IMR-90 (cell line): ENCODE measurements around the gene KCNJ6. TPM values are rescaled to one million over a fixed set of nuclear protein-coding genes. Genes with fewer than 3 reads are reported as not detected.

ENCODE experiments used
- ATAC-seq: fragments of 200-7000 bp; cut with Tn5 transposase; 2 replicates; pipeline ENCODE4 v1.9.1; 2020; ENCODE audit warnings: low read depth, mild to moderate bottlenecking, moderate library complexity
- BruUV-seq: library from RNA; stranded (reverse); fragments of 400-500 nt; replicated peaks from 2 replicates; lab custom pipeline; 2021; lab: Mats Ljungman, UMichigan
- CTCF ChIA-PET: fragments of 300-600 bp; formaldehyde crosslinking; extraction: SDS; loops from one replicate; lab custom pipeline; 2021; ENCODE audit warnings: antibody characterized with exemption; lab: Yijun Ruan, JAX
- POLR2A ChIA-PET: fragments of 300-600 bp; sonication (Branson Sonifier 250); formaldehyde crosslinking; loops from one replicate; lab custom pipeline; 2022; ENCODE audit warnings: antibody characterized with exemption; ENCODE audit not compliant: unreplicated experiment; lab: Charles Lee
- DNase-seq: peaks from one replicate; pipeline ENCODE4 v3.0.0; 2013
- H2AFZ ChIP-seq: replicated peaks from 2 replicates; pipeline ENCODE3; 2013; ENCODE audit warnings: low read length, mild to moderate bottlenecking; ENCODE audit not compliant: poor library complexity
- H2AK5ac ChIP-seq: 2 replicates; pipeline ENCODE4 v1.6.1; 2013; ENCODE audit warnings: low read depth, low read length, inconsistent platforms
- H2AK9ac ChIP-seq: replicated peaks from 2 replicates; pipeline ENCODE3; 2013; ENCODE audit warnings: mild to moderate bottlenecking, low read depth, low read length, moderate library complexity; ENCODE audit not compliant: poor library complexity
- H2BK120ac ChIP-seq: 2 replicates; pipeline ENCODE4 v1.6.1; 2013; ENCODE audit warnings: low read depth, low read length, inconsistent platforms
- H2BK15ac ChIP-seq: 3 replicates; pipeline ENCODE4 v1.6.1; 2013; ENCODE audit warnings: low read depth, low read length, inconsistent platforms
- H2BK20ac ChIP-seq: 2 replicates; pipeline ENCODE4 v1.6.1; 2013; ENCODE audit warnings: low read depth, mild to moderate bottlenecking, inconsistent platforms, low read length, moderate library complexity
- H2BK5ac ChIP-seq: 2 replicates; pipeline ENCODE4 v1.6.1; 2013; ENCODE audit warnings: mild to moderate bottlenecking, low read depth, low read length, inconsistent platforms; ENCODE audit not compliant: poor library complexity, severe bottlenecking
- H3K14ac ChIP-seq: replicated peaks from 2 replicates; pipeline ENCODE4 v1.6.1; 2013; ENCODE audit warnings: low read depth, low read length, inconsistent platforms
- H3K18ac ChIP-seq: 2 replicates; pipeline ENCODE4 v1.6.1; 2013; ENCODE audit warnings: low read depth, low read length, control low read depth
- H3K23ac ChIP-seq: 2 replicates; pipeline ENCODE4 v1.6.1; 2013; ENCODE audit warnings: low read depth, low read length, inconsistent platforms
- H3K27ac ChIP-seq: 2 replicates; pipeline ENCODE4 v1.5.1; 2013; ENCODE audit warnings: mild to moderate bottlenecking, control low read depth, low read length; ENCODE audit not compliant: insufficient read depth
- H3K27me3 ChIP-seq: 2 replicates; pipeline ENCODE4 v1.6.1; 2013; ENCODE audit warnings: low read length; ENCODE audit not compliant: control insufficient read depth, insufficient read depth
- H3K36me3 ChIP-seq: 2 replicates; pipeline ENCODE4 v1.6.1; 2013; ENCODE audit warnings: low read length, mixed read lengths; ENCODE audit not compliant: control insufficient read depth, insufficient read depth
- H3K4ac ChIP-seq: 2 replicates; pipeline ENCODE4 v1.6.1; 2013; ENCODE audit warnings: low read depth, low read length, inconsistent platforms
- H3K4me1 ChIP-seq: 2 replicates; pipeline ENCODE4 v1.6.1; 2013; ENCODE audit warnings: low read length, mixed read lengths; ENCODE audit not compliant: control insufficient read depth, insufficient read depth
- H3K4me2 ChIP-seq: 2 replicates; pipeline ENCODE4 v1.6.1; 2013; ENCODE audit warnings: low read depth, mild to moderate bottlenecking, control low read depth, low read length, moderate library complexity
- H3K4me3 ChIP-seq: 2 replicates; pipeline ENCODE4 v1.5.1; 2013; ENCODE audit warnings: low read depth, mild to moderate bottlenecking, control low read depth, low read length, moderate library complexity; ENCODE audit not compliant: insufficient read depth
- H3K56ac ChIP-seq: 2 replicates; pipeline ENCODE4 v1.6.1; 2013; ENCODE audit warnings: low read length, inconsistent platforms; ENCODE audit not compliant: insufficient read depth; ENCODE audit errors: extremely low read depth
- H3K79me1 ChIP-seq, 2 experiments: 2 replicates each; pipeline ENCODE4 v1.6.1; 2013; ENCODE audit warnings: low read length in 2 of 2, inconsistent platforms in 1 of 2, low read depth in 1 of 2
- H3K9ac ChIP-seq: 2 replicates; pipeline ENCODE4 v1.6.1; 2013; ENCODE audit warnings: low read depth, low read length, control low read depth
- H3K9me1 ChIP-seq: 2 replicates; pipeline ENCODE4 v1.6.1; 2013; ENCODE audit warnings: low read length, inconsistent platforms; ENCODE audit not compliant: insufficient read depth
- H3K9me3 ChIP-seq: 2 replicates; pipeline ENCODE4 v1.6.1; 2013; ENCODE audit warnings: low read length; ENCODE audit not compliant: control insufficient read depth, insufficient read depth
- H4K20me1 ChIP-seq: 2 replicates; pipeline ENCODE4 v1.6.1; 2013; ENCODE audit warnings: low read length, inconsistent platforms; ENCODE audit not compliant: insufficient read depth
- H4K5ac ChIP-seq: 2 replicates; pipeline ENCODE4 v1.6.1; 2013; ENCODE audit warnings: mild to moderate bottlenecking, low read depth, low read length, control low read depth
- H4K8ac ChIP-seq, 2 experiments: 2 replicates each; pipeline ENCODE4 v1.6.1; 2013; ENCODE audit warnings: low read depth in 2 of 2, low read length in 2 of 2, control low read depth in 1 of 2, inconsistent platforms in 1 of 2
- H4K91ac ChIP-seq: 2 replicates; pipeline ENCODE4 v1.6.1; 2013; ENCODE audit warnings: low read depth, low read length, inconsistent platforms; ENCODE audit not compliant: insufficient read depth
- BHLHE40 ChIP-seq: fragments of 150-350 bp; IDR thresholded peaks from 2 replicates; pipeline ENCODE4 v1.6.1; 2016; ENCODE audit warnings: mild to moderate bottlenecking, low read depth, low read length
- CEBPB ChIP-seq: IDR thresholded peaks from 2 replicates; pipeline ENCODE4 v1.6.1; 2012; ENCODE audit warnings: low read depth, low read length, improper control_type of control experiment
- CHD1 ChIP-seq: IDR thresholded peaks from 2 replicates; pipeline ENCODE4 v1.6.1; 2012; ENCODE audit warnings: low read depth, low read length, improper control_type of control experiment
- MAFK ChIP-seq: IDR thresholded peaks from 2 replicates; pipeline ENCODE4 v1.6.1; 2012; ENCODE audit warnings: low read depth, low read length, improper control_type of control experiment
- MAZ ChIP-seq: IDR thresholded peaks from 2 replicates; pipeline ENCODE4 v1.6.1; 2012; ENCODE audit warnings: low read depth, mild to moderate bottlenecking, low read length, improper control_type of control experiment, moderate library complexity, borderline replicate concordance
- NFE2L2 ChIP-seq: fragments of 150-350 bp; IDR thresholded peaks from 2 replicates; pipeline ENCODE4 v1.6.1; 2016; ENCODE audit warnings: low read depth, mild to moderate bottlenecking, low read length
- RAD21 ChIP-seq: IDR thresholded peaks from 2 replicates; pipeline ENCODE4 v1.6.1; 2012; ENCODE audit warnings: low read length, improper control_type of control experiment
- RFX5 ChIP-seq: IDR thresholded peaks from 2 replicates; pipeline ENCODE4 v1.8.0; 2012; ENCODE audit warnings: low read depth, mild to moderate bottlenecking, low read length, moderate library complexity
- WGBS, 2 experiments: methylation state at CpG; one replicate each; pipeline versions ENCODE4 v1.1.5 to v1.1.7; 2013; ENCODE audit warnings: missing lambda C conversion rate in 2 of 2; ENCODE audit not compliant: insufficient read length in 1 of 2; ENCODE audit errors: extremely low coverage in 2 of 2; 5-methylcytosine and 5-hydroxymethylcytosine counted together
- dilution Hi-C: fragments of 300-500 bp; cut with HindIII; formaldehyde crosslinking; loops from one replicate; pipeline ENCODE4 v1.14.3; 2018; ENCODE audit warnings: low sequenced_read_pairs; ENCODE audit not compliant: unreplicated experiment
- in situ Hi-C: fragments of 300-500 bp; cut with MboI; formaldehyde crosslinking; loops from 3 replicates; pipeline ENCODE4 v1.14.3; 2019; ENCODE audit warnings: low sequenced_read_pairs, inconsistent platforms, mixed read lengths
- intact Hi-C: fragments of 100-400 bp; cut with micrococcal nuclease; formaldehyde crosslinking; loops from 2 replicates; pipeline ENCODE4 v1.10.0; 2022
- polyA plus RNA-seq, 3 experiments: library from polyadenylated mRNA; depleted of rRNA; stranded (reverse); fragments of >200 nt; gene quantifications; 2 replicates each; pipeline ENCODE4 v1.2.3, GENCODE V29; 2012; ENCODE audit warnings: low replicate concordance in 1 of 3
- total RNA-seq: library from RNA; depleted of rRNA; stranded (reverse); fragments of >200 nt; gene quantifications from 2 replicates; pipeline ENCODE4 v1.2.3, GENCODE V29; 2012

Gene KCNJ6
- total and polyA plus RNA-seq, 2 of the 4 experiments (the other 2 are of a cell fraction) = under 0.01 to 0.02 TPM

- Histone ChIP-seq H3K9me3 (no peaks in the 10 kb centered on the region; the same call in 1 of the 2 replicates), H3K9ac (no peak overlapping the region), H2AFZ (no peak overlapping the region), H3K79me1 (no peaks in the 10 kb centered on the region), H4K8ac (no peak overlapping the region), H3K27ac (no peak overlapping the region), H3K36me3 (no peaks in the 10 kb centered on the region), H2AK5ac (no peak overlapping the region), H2BK20ac (no peak overlapping the region), H4K91ac (no peak overlapping the region), H3K4me2 (no peak overlapping the region), H2BK15ac (no peak overlapping the region), H2AK9ac (no peak overlapping the region), H3K4me1 (no peaks in the 10 kb centered on the region), H3K23ac (no peak overlapping the region), H3K27me3 (peaks cover 51% of the 10 kb centered on the region), H3K4me3 (no peak overlapping the region), H2BK5ac (no peak overlapping the region), H4K5ac (no peak overlapping the region), H3K14ac (no peak overlapping the region), H3K4ac (no peak overlapping the region), H3K56ac (no peak overlapping the region), H3K9me1 (peaks cover 2% of the 10 kb centered on the region; the same call in 1 of the 2 replicates), H2BK120ac (no peak overlapping the region), H3K18ac (no peak overlapping the region), H4K20me1 (no peaks in the 10 kb centered on the region)
- dilution Hi-C loops (no loop called here), intact Hi-C loops (no loop called here), in situ Hi-C loops (no loop called here)
- POLR2A ChIA-PET = no interaction called here
- CTCF ChIA-PET = interaction anchor here (0.9 kb wide), 1 partner anchor 10 kb away, joined by 4 read pairs; no protein-coding TSS in a partner anchor
- DNase-seq (no peak), ATAC-seq (no peak)
- BruUV-seq = no TSS peak
- WGBS, 2 experiments = no CpG with 5 or more reads among the region's 3 CpGs
- TF ChIP-seq MAZ = no peak
- no peak for TF ChIP-seq MAFK
- TF ChIP-seq RAD21 = no peak
- TF ChIP-seq NFE2L2 = no peak
- no peak for TF ChIP-seq CEBPB
- no peak for TF ChIP-seq RFX5
- TF ChIP-seq BHLHE40 = no peak
- TF ChIP-seq CHD1 = no peak
Observed at GRCh38 chr21:37886726-37887299, 29.4 kb downstream of the KCNJ6 start.
